OCI-LY7 (cell line): ENCODE data around the gene GTPBP6. TPM values are rescaled to one million over a fixed set of nuclear protein-coding genes. Genes with fewer than 3 reads are reported as not detected.

Experiments
- BruUV-seq: library from RNA; stranded (reverse); fragments of 400-500 nt; replicated peaks from 2 replicates; lab custom pipeline; 2021; lab: Mats Ljungman, UMichigan
- CTCF ChIA-PET: fragments of 300-600 bp; sonication (Branson Sonifier 250); formaldehyde crosslinking; loops from one replicate; lab custom pipeline; 2022; ENCODE audit warnings: antibody characterized with exemption; ENCODE audit not compliant: unreplicated experiment; lab: Charles Lee
- POLR2A ChIA-PET: fragments of 300-600 bp; sonication (Branson Sonifier 250); formaldehyde crosslinking; loops from one replicate; lab custom pipeline; 2022; ENCODE audit warnings: antibody characterized with exemption; lab: Charles Lee
- DNase-seq: peaks from one replicate; pipeline ENCODE4 v3.0.0-alpha.2; 2015; ENCODE audit warnings: low spot score
- H2AFZ ChIP-seq: fragments of 200-600 bp; sonication (generic), shearing (Covaris generic); 2 replicates; pipeline ENCODE4 v1.6.1; 2014; ENCODE audit warnings: mild to moderate bottlenecking, antibody characterized with exemption, low read length, moderate library complexity
- H3K27ac ChIP-seq: fragments of 200-600 bp; sonication (generic); 2 replicates; pipeline ENCODE4 v1.5.1; 2014; ENCODE audit warnings: mixed run types, low read depth, mild to moderate bottlenecking, moderate library complexity, low read length, inconsistent platforms; ENCODE audit not compliant: poor library complexity, severe bottlenecking
- H3K36me3 ChIP-seq: fragments of 200-600 bp; sonication (generic); 2 replicates; pipeline ENCODE4 v1.6.1; 2014; ENCODE audit warnings: mild to moderate bottlenecking, antibody characterized with exemption, low read length, moderate library complexity, mixed read lengths; ENCODE audit not compliant: insufficient read depth
- H3K4me1 ChIP-seq: fragments of 200-600 bp; sonication (generic); 2 replicates; pipeline ENCODE4 v1.5.1; 2014; ENCODE audit warnings: mild to moderate bottlenecking, low read length; ENCODE audit not compliant: insufficient read depth, poor library complexity, severe bottlenecking
- H3K4me2 ChIP-seq: fragments of 200-600 bp; sonication (generic); 2 replicates; pipeline ENCODE4 v1.6.1; 2014; ENCODE audit warnings: mild to moderate bottlenecking, low read length
- H3K4me3 ChIP-seq: fragments of 200-600 bp; sonication (generic); 2 replicates; pipeline ENCODE4 v1.5.1; 2014; ENCODE audit warnings: mild to moderate bottlenecking, low read depth, low read length; ENCODE audit not compliant: poor library complexity, severe bottlenecking
- H3K79me2 ChIP-seq: fragments of 200-600 bp; sonication (generic); 2 replicates; pipeline ENCODE4 v1.6.1; 2016; ENCODE audit warnings: low read depth, mild to moderate bottlenecking, low read length, moderate library complexity, mixed read lengths; ENCODE audit not compliant: insufficient read depth
- H3K9me2 ChIP-seq: fragments of 200-600 bp; sonication (generic); 2 replicates; pipeline ENCODE4 v1.6.1; 2016; ENCODE audit warnings: mild to moderate bottlenecking, low read length, mixed read lengths; ENCODE audit not compliant: insufficient read depth
- H3K9me3 ChIP-seq: fragments of 200-600 bp; sonication (generic); 2 replicates; pipeline ENCODE4 v1.6.1; 2014; ENCODE audit warnings: mild to moderate bottlenecking, mixed run types, low read length, mixed read lengths
- H4K20me1 ChIP-seq: fragments of 200-600 bp; sonication (generic); 2 replicates; pipeline ENCODE4 v1.6.1; 2014; ENCODE audit warnings: mild to moderate bottlenecking, antibody characterized with exemption, low read length, moderate library complexity, mixed read lengths; ENCODE audit not compliant: insufficient read depth
- EZH2phosphoT487 ChIP-seq: fragments of 200-600 bp; sonication (generic); IDR thresholded peaks from 2 replicates; pipeline ENCODE4 v1.6.1; 2018; ENCODE audit warnings: low read depth, borderline replicate concordance, mild to moderate bottlenecking, mixed run types, antibody characterized with exemption, low read length, moderate library complexity, mixed read lengths
- intact Hi-C: fragments of 100-400 bp; cut with micrococcal nuclease; formaldehyde crosslinking; loops from one replicate; pipeline ENCODE4 v1.10.0; 2022; ENCODE audit not compliant: unreplicated experiment
- total RNA-seq, 2 experiments: library from RNA; depleted of rRNA in 1 of 2; stranded (reverse); fragments of >200 nt in 1 of 2; shearing (Covaris generic) in 1 of 2; gene quantifications; 2 replicates each; pipeline ENCODE4 v1.2.3, GENCODE V29; 2014 to 2022
- TF ChIP-seq, protein P1 (sequence below): fragments of 200-600 bp; sonication (generic); conservative IDR thresholded peaks from 2 replicates; pipeline ENCODE4 v1.5.1; 2014; ENCODE audit warnings: mild to moderate bottlenecking, antibody characterized with exemption, low read length, moderate library complexity, mixed read lengths

GTPBP6 gene
- total RNA-seq, 2 experiments from 2014 or later, result 36.3 to 53.6 TPM

DNA sequence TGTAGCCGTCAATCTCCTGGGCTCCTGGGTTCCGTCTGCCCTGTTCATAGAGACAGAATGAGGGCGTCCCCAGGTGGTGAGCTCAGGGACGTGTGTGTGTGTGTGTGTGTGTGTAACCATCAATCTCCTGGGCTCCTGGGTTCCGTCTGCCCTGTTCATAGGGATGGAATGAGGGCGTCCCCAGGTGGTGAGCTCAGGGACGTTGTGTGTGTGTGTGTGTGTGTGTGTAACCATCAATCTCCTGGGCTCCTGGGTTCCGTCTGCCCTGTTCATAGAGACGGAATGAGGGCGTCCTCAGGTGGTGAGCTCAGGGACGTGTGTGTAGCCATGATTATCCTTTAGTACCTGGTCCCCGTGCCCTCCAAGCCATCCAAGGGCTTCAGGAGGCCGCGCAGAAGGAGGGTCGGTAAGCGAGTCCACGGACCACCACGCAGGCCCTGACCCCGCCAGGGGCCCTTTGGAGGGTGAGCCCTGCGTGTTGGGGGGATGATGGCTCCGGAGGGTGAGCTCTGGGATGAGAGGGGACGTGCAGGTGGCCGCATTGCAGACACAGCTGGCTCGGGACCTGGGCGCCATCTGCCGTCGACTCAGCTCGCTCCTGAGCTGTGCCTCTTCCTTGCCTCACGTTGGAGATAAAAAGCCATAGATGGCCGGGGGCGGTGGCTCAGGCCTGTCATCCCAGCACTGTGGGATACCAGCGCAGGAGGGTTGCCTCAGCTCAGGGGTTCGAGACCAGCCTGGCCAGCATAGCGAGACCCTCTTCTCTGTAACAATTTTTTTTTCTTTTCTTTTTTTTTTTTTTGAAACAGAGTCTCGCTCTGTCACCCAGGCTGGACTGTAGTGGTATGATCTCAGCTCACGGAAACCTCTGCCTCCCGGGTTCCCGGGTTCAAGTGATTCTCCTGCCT is 5.4 kb upstream of the GTPBP6 start:
- no peaks in the 10 kb centered on the region for H3K79me2 ChIP-seq
- no TSS peak for BruUV-seq
- H3K4me3 ChIP-seq, result no peak overlapping the region
- no peak overlapping the region for H3K4me2 ChIP-seq
- intact Hi-C loops, result no loop called here
- POLR2A ChIA-PET, result no interaction called here
- H4K20me1 ChIP-seq, result no peaks in the 10 kb centered on the region
- CTCF ChIA-PET, result no interaction called here
- no peak overlapping the region for H2AFZ ChIP-seq
- no peak overlapping the region for H3K27ac ChIP-seq
- TF ChIP-seq EZH2phosphoT487, result no peak
- TF ChIP-seq, protein P1, sequence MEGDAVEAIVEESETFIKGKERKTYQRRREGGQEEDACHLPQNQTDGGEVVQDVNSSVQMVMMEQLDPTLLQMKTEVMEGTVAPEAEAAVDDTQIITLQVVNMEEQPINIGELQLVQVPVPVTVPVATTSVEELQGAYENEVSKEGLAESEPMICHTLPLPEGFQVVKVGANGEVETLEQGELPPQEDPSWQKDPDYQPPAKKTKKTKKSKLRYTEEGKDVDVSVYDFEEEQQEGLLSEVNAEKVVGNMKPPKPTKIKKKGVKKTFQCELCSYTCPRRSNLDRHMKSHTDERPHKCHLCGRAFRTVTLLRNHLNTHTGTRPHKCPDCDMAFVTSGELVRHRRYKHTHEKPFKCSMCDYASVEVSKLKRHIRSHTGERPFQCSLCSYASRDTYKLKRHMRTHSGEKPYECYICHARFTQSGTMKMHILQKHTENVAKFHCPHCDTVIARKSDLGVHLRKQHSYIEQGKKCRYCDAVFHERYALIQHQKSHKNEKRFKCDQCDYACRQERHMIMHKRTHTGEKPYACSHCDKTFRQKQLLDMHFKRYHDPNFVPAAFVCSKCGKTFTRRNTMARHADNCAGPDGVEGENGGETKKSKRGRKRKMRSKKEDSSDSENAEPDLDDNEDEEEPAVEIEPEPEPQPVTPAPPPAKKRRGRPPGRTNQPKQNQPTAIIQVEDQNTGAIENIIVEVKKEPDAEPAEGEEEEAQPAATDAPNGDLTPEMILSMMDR, result peak; percentile 56
- H3K4me1 ChIP-seq, result peaks cover 13% of the 10 kb centered on the region
- H3K9me3 ChIP-seq, result no peaks in the 10 kb centered on the region
- H3K36me3 ChIP-seq, result no peaks in the 10 kb centered on the region
- H3K9me2 ChIP-seq, result no peaks in the 10 kb centered on the region
- DNase-seq, result peak; percentile 71

DNA sequence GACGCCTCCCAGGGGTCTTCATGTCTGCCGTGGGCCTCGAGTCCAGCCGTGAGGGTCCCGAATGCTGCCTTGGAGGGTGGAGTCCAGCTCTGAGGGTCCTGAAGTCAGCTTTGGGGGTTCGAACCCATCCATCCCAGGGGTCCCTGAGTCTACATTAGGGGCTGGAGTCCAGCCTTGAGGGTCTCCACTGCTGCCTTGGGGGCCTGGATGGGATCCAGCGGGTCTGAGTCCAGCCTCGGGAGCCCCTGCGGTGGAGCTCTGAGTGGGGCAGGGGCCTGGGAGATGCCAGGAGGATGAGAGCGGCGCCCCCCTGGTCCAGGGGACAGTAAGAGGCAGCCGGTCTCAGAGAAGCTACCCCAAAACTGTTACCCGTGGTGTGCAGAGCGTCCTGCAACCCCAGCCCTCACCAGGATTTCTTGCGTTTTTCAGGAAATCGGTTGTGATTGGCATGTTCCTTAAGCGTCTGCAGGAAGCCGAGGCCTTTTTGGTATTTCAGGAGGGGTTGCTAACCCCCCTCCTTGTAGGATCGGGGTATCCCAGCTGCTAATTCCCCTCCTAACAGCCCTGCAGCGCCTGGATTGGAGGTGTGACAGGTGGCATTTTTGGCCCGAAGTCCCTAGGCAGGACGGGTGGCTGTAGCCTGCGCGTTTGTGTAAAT is 1.7 kb upstream of the GTPBP6 start:
- Histone ChIP-seq H3K36me3 (peaks cover 17% of the 10 kb centered on the region), H3K79me2 (peaks cover 6% of the 10 kb centered on the region; the same call in 1 of the 2 replicates), H3K9me2 (no peaks in the 10 kb centered on the region), H4K20me1 (no peaks in the 10 kb centered on the region; the same call in 1 of the 2 replicates), H3K4me3 (peak overlapping the region; percentile 93), H3K9me3 (no peaks in the 10 kb centered on the region), H3K4me1 (peaks cover 19% of the 10 kb centered on the region), H3K4me2 (peak overlapping the region; percentile 95), H3K27ac (no peak overlapping the region), H2AFZ (no peak overlapping the region)
- ChIA-PET CTCF (no interaction called here), POLR2A (no interaction called here)
- no peak for DNase-seq
- no TSS peak for BruUV-seq
- intact Hi-C loops, result no loop called here
- no peak for TF ChIP-seq EZH2phosphoT487
- TF ChIP-seq, protein P1, result no peak
